PC-3 (cell line): ENCODE data around the gene LMCD1.

Source experiments
- CTCF ChIP-seq: fragments of 300-600 bp; sonication (generic); conservative IDR thresholded peaks from 2 replicates; pipeline ENCODE4 v1.5.1; 2017; ENCODE audit warnings: antibody characterized with exemption, low read depth, mild to moderate bottlenecking, low read length
- EZH2 ChIP-seq: fragments of 300-600 bp; sonication (generic); IDR thresholded peaks from one replicate; pipeline ENCODE4 v1.6.1; 2017; ENCODE audit warnings: antibody characterized with exemption, mild to moderate bottlenecking, low read length; ENCODE audit not compliant: unreplicated experiment

- TF ChIP-seq CTCF (no peak), EZH2 (no peak)
Observed at GRCh38 chr3:8458238-8458661, 43.4 kb upstream of the LMCD1 start.
